ENCODE measurements around the gene KRCC1.

Gene KRCC1

DNA sequence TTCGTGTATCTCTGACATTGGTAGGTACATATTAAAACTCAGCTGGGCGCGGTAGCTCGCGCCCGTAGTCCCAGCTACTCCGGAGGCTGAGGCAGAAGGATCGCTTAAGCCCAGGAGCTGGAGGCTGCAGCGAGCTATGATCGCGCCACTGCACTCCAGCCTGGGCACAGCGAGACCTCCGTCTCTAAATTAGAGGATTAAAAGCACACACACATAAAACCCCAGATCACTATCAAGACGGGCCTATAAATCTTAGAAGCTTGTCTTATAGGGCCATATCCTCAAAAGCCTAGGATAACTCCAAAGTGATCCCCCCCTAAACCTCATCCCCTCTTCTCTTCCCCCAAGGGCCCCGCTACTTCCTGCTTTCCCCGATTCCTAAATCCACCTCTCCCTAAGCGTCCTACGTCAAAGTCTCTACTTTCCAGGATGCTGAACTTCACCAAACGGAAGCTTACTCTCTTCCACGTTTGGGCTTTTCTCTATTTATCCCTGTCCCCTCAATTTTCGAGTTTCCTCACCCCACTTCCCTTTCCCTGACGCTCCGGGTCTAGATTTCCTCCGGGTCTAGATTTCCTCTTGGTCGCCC is 707 bp downstream of the KRCC1 start:
- peak overlapping the region; percentile 76 for H3K27ac ChIP-seq (ENCODE audit: low read depth, low read length)
- H3K9me3 ChIP-seq (ENCODE audit: control insufficient read depth, insufficient read depth, low read length) = no peaks in the 10 kb centered on the region
- peaks cover 51% of the 10 kb centered on the region for H3K36me3 ChIP-seq (ENCODE audit: control insufficient read depth, low read length)
- peak overlapping the region; percentile 94 for H3K4me2 ChIP-seq (ENCODE audit: low read length)
- 0 out of 2 replicates have a peak, but pooled peaks cover 8% of the 10 kb centered on the region for H4K20me1 ChIP-seq (ENCODE audit: control insufficient read depth, insufficient read depth, low read depth, low read length)
- H3K79me2 ChIP-seq (ENCODE audit: control insufficient read depth, low read length) = peaks cover 47% of the 10 kb centered on the region
- H3F3A ChIP-seq (ENCODE audit: control insufficient read depth, insufficient read depth) = peaks cover 9% of the 10 kb centered on the region; the same call in 1 of the 2 replicates
- peaks cover 30% of the 10 kb centered on the region for H3K4me1 ChIP-seq (ENCODE audit: control insufficient read depth, low read length)
- H3K9me2 ChIP-seq (replicated peaks; ENCODE audit: control insufficient read depth, low read length) = no peaks in the 10 kb centered on the region
- H3K27me3 ChIP-seq (ENCODE audit: control insufficient read depth, low read length) = no peaks in the 10 kb centered on the region
- H3K4me3 ChIP-seq (ENCODE audit: low read length) = peak overlapping the region; percentile 92
- TF ChIP-seq, protein P1, sequence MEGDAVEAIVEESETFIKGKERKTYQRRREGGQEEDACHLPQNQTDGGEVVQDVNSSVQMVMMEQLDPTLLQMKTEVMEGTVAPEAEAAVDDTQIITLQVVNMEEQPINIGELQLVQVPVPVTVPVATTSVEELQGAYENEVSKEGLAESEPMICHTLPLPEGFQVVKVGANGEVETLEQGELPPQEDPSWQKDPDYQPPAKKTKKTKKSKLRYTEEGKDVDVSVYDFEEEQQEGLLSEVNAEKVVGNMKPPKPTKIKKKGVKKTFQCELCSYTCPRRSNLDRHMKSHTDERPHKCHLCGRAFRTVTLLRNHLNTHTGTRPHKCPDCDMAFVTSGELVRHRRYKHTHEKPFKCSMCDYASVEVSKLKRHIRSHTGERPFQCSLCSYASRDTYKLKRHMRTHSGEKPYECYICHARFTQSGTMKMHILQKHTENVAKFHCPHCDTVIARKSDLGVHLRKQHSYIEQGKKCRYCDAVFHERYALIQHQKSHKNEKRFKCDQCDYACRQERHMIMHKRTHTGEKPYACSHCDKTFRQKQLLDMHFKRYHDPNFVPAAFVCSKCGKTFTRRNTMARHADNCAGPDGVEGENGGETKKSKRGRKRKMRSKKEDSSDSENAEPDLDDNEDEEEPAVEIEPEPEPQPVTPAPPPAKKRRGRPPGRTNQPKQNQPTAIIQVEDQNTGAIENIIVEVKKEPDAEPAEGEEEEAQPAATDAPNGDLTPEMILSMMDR (IDR thresholded peaks at IDR 0.05; ENCODE audit: low read depth, low read length, poor library complexity, severe bottlenecking) = no peak
- TF ChIP-seq EZH2phosphoT487 (IDR thresholded peaks at IDR 0.05; ENCODE audit: borderline replicate concordance, low read length) = no peak

GRCh38 chr2:88053934-88054781 is 1.4 kb downstream of the KRCC1 start:
- peak overlapping the region; percentile 76; the same call in 1 of the 2 replicates for H3K27ac ChIP-seq (ENCODE audit: low read depth, low read length)
- peak overlapping the region; percentile 94 for H3K4me2 ChIP-seq (ENCODE audit: low read length)
- peaks cover 9% of the 10 kb centered on the region; the same call in 1 of the 2 replicates for H3F3A ChIP-seq (ENCODE audit: control insufficient read depth, insufficient read depth)
- H3K27me3 ChIP-seq (ENCODE audit: control insufficient read depth, low read length) = no peaks in the 10 kb centered on the region
- no peaks in the 10 kb centered on the region for H3K9me2 ChIP-seq (replicated peaks; ENCODE audit: control insufficient read depth, low read length)
- peak overlapping the region; percentile 92 for H3K4me3 ChIP-seq (ENCODE audit: low read length)
- H3K36me3 ChIP-seq (ENCODE audit: control insufficient read depth, low read length) = peaks cover 58% of the 10 kb centered on the region
- TF ChIP-seq EZH2phosphoT487 (IDR thresholded peaks at IDR 0.05; ENCODE audit: borderline replicate concordance, low read length) = no peak
- TF ChIP-seq, protein P1 (IDR thresholded peaks at IDR 0.05; ENCODE audit: low read depth, low read length, poor library complexity, severe bottlenecking) = no peak
- no peaks in the 10 kb centered on the region for H3K9me3 ChIP-seq (ENCODE audit: control insufficient read depth, insufficient read depth, low read length)
- H3K4me1 ChIP-seq (ENCODE audit: control insufficient read depth, low read length) = peaks cover 30% of the 10 kb centered on the region
- H4K20me1 ChIP-seq (ENCODE audit: control insufficient read depth, insufficient read depth, low read depth, low read length) = 0 out of 2 replicates have a peak, but pooled peaks cover 8% of the 10 kb centered on the region
- H3K79me2 ChIP-seq (ENCODE audit: control insufficient read depth, low read length) = peaks cover 53% of the 10 kb centered on the region

GRCh38 chr2:88053296-88053695 is 2.3 kb downstream of the KRCC1 start:
- Histone ChIP-seq H3K36me3 (ENCODE audit: control insufficient read depth, low read length) (peaks cover 66% of the 10 kb centered on the region), H4K20me1 (ENCODE audit: control insufficient read depth, insufficient read depth, low read depth, low read length) (0 out of 2 replicates have a peak, but pooled peaks cover 8% of the 10 kb centered on the region), H3K9me2 (replicated peaks; ENCODE audit: control insufficient read depth, low read length) (no peaks in the 10 kb centered on the region), H3K9me3 (ENCODE audit: control insufficient read depth, insufficient read depth, low read length) (no peaks in the 10 kb centered on the region), H3K4me2 (ENCODE audit: low read length) (peak overlapping the region; percentile 94), H3F3A (ENCODE audit: control insufficient read depth, insufficient read depth) (peaks cover 9% of the 10 kb centered on the region; the same call in 1 of the 2 replicates), H3K27ac (ENCODE audit: low read depth, low read length) (no peak overlapping the region), H3K27me3 (ENCODE audit: control insufficient read depth, low read length) (no peaks in the 10 kb centered on the region), H3K79me2 (ENCODE audit: control insufficient read depth, low read length) (peaks cover 55% of the 10 kb centered on the region), H3K4me1 (ENCODE audit: control insufficient read depth, low read length) (peaks cover 30% of the 10 kb centered on the region), H3K4me3 (ENCODE audit: low read length) (peak overlapping the region; percentile 92)
- TF ChIP-seq, protein P1 (IDR thresholded peaks at IDR 0.05; ENCODE audit: low read depth, low read length, poor library complexity, severe bottlenecking) = no peak
- TF ChIP-seq EZH2phosphoT487 (IDR thresholded peaks at IDR 0.05; ENCODE audit: borderline replicate concordance, low read length) = no peak
